Neuronal stem cell (in vitro differentiated cells): ENCODE measurements around the gene CDK5.
"Not testable (repeated sequence)": the region's sequence is repeated elsewhere in the genome, so short reads cannot be mapped to it uniquely, and the experiment has no call there.

ENCODE experiments used
- DNase-seq: peaks from one replicate; pipeline ENCODE4 v3.0.0-alpha.2; 2013; ENCODE audit warnings: low spot score
- H2AFZ ChIP-seq: one replicate; pipeline ENCODE4 v1.6.1; 2013; ENCODE audit warnings: mild to moderate bottlenecking, low read length, inconsistent platforms
- H2AK5ac ChIP-seq: 2 replicates; pipeline ENCODE4 v1.6.1; 2013; ENCODE audit warnings: low read depth, mild to moderate bottlenecking, inconsistent platforms, low read length, moderate library complexity, mixed read lengths
- H2BK120ac ChIP-seq: 2 replicates; pipeline ENCODE4 v1.6.1; 2013; ENCODE audit warnings: low read depth, mild to moderate bottlenecking, inconsistent platforms, low read length, moderate library complexity, mixed read lengths
- H2BK12ac ChIP-seq: one replicate; pipeline ENCODE4 v1.6.1; 2013; ENCODE audit warnings: low read length, inconsistent platforms
- H2BK15ac ChIP-seq: 2 replicates; pipeline ENCODE4 v1.6.1; 2013; ENCODE audit warnings: mild to moderate bottlenecking, low read length, inconsistent platforms, mixed read lengths
- H2BK5ac ChIP-seq: one replicate; pipeline ENCODE4 v1.6.1; 2013; ENCODE audit warnings: inconsistent platforms, mild to moderate bottlenecking, low read length, moderate library complexity
- H3K14ac ChIP-seq: one replicate; pipeline ENCODE4 v1.6.1; 2013; ENCODE audit warnings: low read length, inconsistent platforms
- H3K18ac ChIP-seq: 2 replicates; pipeline ENCODE4 v1.6.1; 2013; ENCODE audit warnings: low read length, inconsistent platforms
- H3K23ac ChIP-seq: 2 replicates; pipeline ENCODE4 v1.6.1; 2013; ENCODE audit warnings: low read depth, mild to moderate bottlenecking, mixed read lengths, low read length, inconsistent platforms; ENCODE audit not compliant: poor library complexity
- H3K27ac ChIP-seq: replicated peaks from 3 replicates; pipeline ENCODE4 v1.5.1; 2013; ENCODE audit warnings: low read length, inconsistent platforms
- H3K27me3 ChIP-seq, 3 experiments: 2 replicates each; pipeline ENCODE4 v1.6.1; 2013; ENCODE audit warnings: low read length in 3 of 3, mild to moderate bottlenecking in 2 of 3, inconsistent platforms in 1 of 3, low read depth in 1 of 3, mixed read lengths in 1 of 3, moderate library complexity in 1 of 3; ENCODE audit not compliant: control insufficient read depth in 3 of 3, insufficient read depth in 3 of 3
- H3K36me3 ChIP-seq, 2 donors: replicated peaks in 1 of 2; 2 replicates each; pipeline ENCODE4 v1.6.1; 2013; ENCODE audit warnings: low read length in 2 of 2; ENCODE audit not compliant: control insufficient read depth in 2 of 2, insufficient read depth in 2 of 2
- H3K4ac ChIP-seq: 2 replicates; pipeline ENCODE4 v1.6.1; 2013; ENCODE audit warnings: inconsistent platforms, mild to moderate bottlenecking, low read length, moderate library complexity
- H3K4me1 ChIP-seq, 2 donors: 1 replicate in 1 of 2; 2 replicates in 1 of 2; pipeline ENCODE4 v1.6.1; 2013; ENCODE audit warnings: low read length in 2 of 2, low read depth in 1 of 2; ENCODE audit not compliant: control insufficient read depth in 2 of 2, insufficient read depth in 1 of 2
- H3K4me2 ChIP-seq: one replicate; pipeline ENCODE4 v1.6.1; 2013; ENCODE audit warnings: mild to moderate bottlenecking, low read length, inconsistent platforms; ENCODE audit not compliant: insufficient read depth, poor library complexity, severe bottlenecking
- H3K4me3 ChIP-seq, 2 donors: 2 replicates each; pipeline ENCODE4 v1.5.1; 2013; ENCODE audit warnings: low read length in 2 of 2, mild to moderate bottlenecking in 2 of 2, inconsistent platforms in 1 of 2, moderate library complexity in 1 of 2
- H3K79me1 ChIP-seq: one replicate; pipeline ENCODE4 v1.6.1; 2013; ENCODE audit warnings: low read depth, mild to moderate bottlenecking, inconsistent platforms, low read length, moderate library complexity
- H3K9ac ChIP-seq: one replicate; pipeline ENCODE4 v1.6.1; 2013; ENCODE audit warnings: mild to moderate bottlenecking, low read depth, low read length, inconsistent platforms; ENCODE audit not compliant: poor library complexity
- H3K9me3 ChIP-seq, 2 donors: replicated peaks in 1 of 2; 2 replicates each; pipeline versions ENCODE3 to v1.6.1; 2013; ENCODE audit warnings: low read length in 2 of 2, mild to moderate bottlenecking in 2 of 2, inconsistent platforms in 1 of 2, low read depth in 1 of 2, mixed read lengths in 1 of 2, moderate library complexity in 1 of 2; ENCODE audit not compliant: control insufficient read depth in 2 of 2, insufficient read depth in 1 of 2
- H4K8ac ChIP-seq: one replicate; pipeline ENCODE4 v1.6.1; 2013; ENCODE audit warnings: low read depth, mild to moderate bottlenecking, inconsistent platforms, low read length, moderate library complexity
- H4K91ac ChIP-seq: one replicate; pipeline ENCODE4 v1.6.1; 2013; ENCODE audit warnings: low read length, low read depth, mild to moderate bottlenecking, inconsistent platforms; ENCODE audit not compliant: poor library complexity
- WGBS, 2 donors: extraction: QIAGEN DNeasy Blood & Tissue Kit; methylation state at CpG; one replicate each; pipeline ENCODE4 v1.1.7; 2013; ENCODE audit warnings: missing lambda C conversion rate in 2 of 2, mixed read lengths in 1 of 2; ENCODE audit not compliant: insufficient read length in 2 of 2, insufficient replicate concordance in 1 of 2; ENCODE audit errors: extremely low coverage in 2 of 2; 5-methylcytosine and 5-hydroxymethylcytosine counted together

Gene CDK5

DNA sequence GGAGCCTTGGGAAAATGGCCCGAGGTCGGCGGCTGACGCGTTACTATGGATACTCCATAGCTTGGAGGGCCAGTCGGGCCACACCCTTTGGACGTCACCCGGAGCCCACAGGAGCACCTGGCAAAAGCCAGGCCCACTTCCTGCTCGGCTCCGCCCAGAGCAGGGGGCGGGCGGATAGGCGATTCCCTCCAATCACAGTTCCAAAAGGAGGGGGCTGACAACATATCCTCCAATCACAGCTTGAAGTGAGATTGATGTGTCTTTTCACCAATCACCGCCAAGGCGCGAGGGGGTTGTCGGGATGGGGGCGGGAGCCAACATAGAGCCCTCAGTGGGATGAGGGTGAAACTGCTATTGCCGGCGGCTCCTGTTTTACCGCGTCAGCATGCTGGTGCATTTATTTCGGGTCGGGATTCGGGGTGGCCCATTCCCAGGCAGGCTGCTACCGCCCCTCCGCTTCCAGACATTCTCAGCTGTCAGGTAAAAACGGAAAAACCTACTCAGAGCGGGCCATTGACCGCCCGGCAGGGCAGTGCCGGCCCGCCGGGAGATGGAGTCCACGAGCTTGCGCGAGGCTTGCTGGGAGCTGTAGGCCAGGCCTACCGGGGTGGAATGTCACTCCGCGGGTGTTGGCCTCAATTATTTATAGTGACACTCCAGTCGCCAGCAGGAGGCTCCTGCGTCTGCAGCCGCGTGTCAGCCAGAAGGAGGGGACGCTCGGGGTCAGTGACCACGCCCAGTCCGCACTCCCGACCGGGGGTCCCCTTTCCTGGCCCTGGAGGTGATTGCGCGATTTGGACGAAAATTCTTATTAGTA, 29.4 kb downstream of the CDK5 start, which contains the start of gene ABCB8:
ABCB8 (plus strand) TSS at position 320 of the 817 bp plus-strand sequence; CDS start at position 386, 66 bp downstream.
- Histone ChIP-seq H2BK15ac (no peak within 1 kb of the TSS), H3K27me3 (no peaks in the 10 kb centered on the region), H2BK12ac (peak within 1 kb of the TSS; percentile 41), H3K79me1 (no peaks in the 10 kb centered on the region), H4K8ac (no peak within 1 kb of the TSS), H4K91ac (no peak within 1 kb of the TSS), H3K4me2 (peak within 1 kb of the TSS; percentile 85), H3K18ac (peak within 1 kb of the TSS; percentile 80), H2BK120ac (no peak within 1 kb of the TSS), H3K4me1 (peaks cover 5 to 13% of the 10 kb centered on the region in 2 donors), H2BK5ac (no peak within 1 kb of the TSS), H2AK5ac (no peak within 1 kb of the TSS), H3K36me3 (peaks cover 0 to 7% of the 10 kb centered on the region in 2 donors), H3K9ac (no peak within 1 kb of the TSS), H2AFZ (peak within 1 kb of the TSS; percentile 94), H3K4ac (no peak within 1 kb of the TSS), H3K14ac (no peak within 1 kb of the TSS), H3K9me3 (no peaks in the 10 kb centered on the region), H3K23ac (peak within 1 kb of the TSS; percentile 73), H3K4me3 (peak within 1 kb of the TSS; percentile 77 to 86), H3K27ac (peak within 1 kb of the TSS; percentile 34)
- WGBS, 2 donors, result no CpG with 5 or more reads among the region's 53 CpGs
- peak; percentile 99 for DNase-seq

DNA sequence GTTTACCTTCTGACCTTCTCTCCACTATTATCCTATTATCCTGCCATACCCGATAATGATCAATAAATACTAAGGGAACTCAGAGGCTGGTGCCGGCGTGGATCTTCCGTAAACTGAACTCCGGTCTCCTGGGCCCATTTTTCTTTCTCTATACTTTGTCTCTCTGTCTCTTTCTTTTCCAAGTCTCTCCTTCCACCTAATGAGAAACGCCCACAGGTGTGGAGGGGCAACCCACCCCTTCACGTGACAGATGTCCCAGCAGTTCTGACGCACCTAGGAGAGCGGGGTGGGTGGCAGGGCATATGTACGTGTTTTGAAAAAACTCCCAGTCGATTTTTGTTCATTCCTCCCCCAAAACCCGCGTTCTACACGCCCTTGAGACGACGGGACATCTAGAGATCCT, 30.0 kb downstream of the CDK5 start:
- not testable (repeated sequence) for H3K14ac ChIP-seq, H3K23ac ChIP-seq, H3K79me1 ChIP-seq, H2BK15ac ChIP-seq, H3K4ac ChIP-seq, H3K36me3 ChIP-seq, H2AK5ac ChIP-seq, H4K8ac ChIP-seq, H3K18ac ChIP-seq, H3K27ac ChIP-seq, H2BK12ac ChIP-seq, H3K9me3 ChIP-seq, H2BK120ac ChIP-seq, DNase-seq, H2BK5ac ChIP-seq, H4K91ac ChIP-seq, H3K9ac ChIP-seq, H3K27me3 ChIP-seq
- H2AFZ ChIP-seq, result peak overlapping the region; percentile 94
- H3K4me3 ChIP-seq, result peak overlapping the region; percentile 70 to 77
- peaks cover 5 to 13% of the 10 kb centered on the region in 2 donors for H3K4me1 ChIP-seq
- WGBS, 2 donors, result no CpG with 5 or more reads among the region's 16 CpGs
- peak overlapping the region; percentile 85 for H3K4me2 ChIP-seq

DNA sequence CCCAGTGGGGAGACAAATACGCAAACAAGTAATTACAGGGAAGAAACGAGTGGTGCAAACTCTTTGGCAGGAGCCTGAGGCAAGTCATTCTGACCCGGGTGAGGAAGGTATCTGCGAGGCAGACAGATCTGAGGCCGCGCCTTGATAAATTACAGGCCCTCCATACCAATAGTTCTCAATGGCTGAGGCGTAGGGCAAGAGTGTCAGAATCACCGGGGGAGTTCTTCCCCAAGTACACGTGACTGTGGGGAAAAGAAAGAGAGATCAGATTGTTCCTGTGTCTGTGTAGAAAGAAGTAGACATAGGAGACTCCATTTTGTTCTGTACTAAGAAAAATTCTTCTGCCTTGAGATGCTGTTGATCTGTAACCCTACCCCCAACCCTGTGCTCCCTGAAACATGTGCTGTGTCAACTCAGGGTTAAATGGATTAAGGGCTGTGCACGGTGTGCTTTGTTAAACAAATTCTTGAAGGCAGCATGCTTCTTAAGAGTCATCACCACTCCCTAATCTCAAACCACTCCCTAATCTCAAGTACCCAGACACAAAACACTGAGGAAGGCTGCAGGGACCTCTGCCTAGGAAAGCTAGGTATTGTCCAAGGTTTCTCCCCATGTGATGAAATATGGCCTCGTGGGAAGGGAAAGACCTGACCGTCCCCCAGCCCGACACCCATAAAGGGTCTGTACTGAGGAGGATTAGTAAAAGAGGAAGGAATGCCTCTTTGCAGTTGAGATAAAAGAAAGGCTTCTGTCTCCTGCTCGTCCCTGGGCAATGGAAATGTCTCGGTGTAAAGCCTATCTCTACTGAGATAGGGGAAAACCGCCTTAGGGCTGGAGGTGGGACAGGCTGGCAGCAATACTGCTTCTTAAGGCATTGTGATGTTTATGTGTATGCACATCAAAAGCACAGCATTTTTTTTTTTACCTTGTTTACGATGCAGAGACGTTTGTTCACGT, 30.6 kb downstream of the CDK5 start:
- no CpG with 5 or more reads among the region's 19 CpGs for whole genome bisulfite sequencing, 2 donors
- peak overlapping the region; percentile 38 for H3K14ac ChIP-seq
- H4K8ac ChIP-seq, H2BK5ac ChIP-seq, H3K4me2 ChIP-seq, H4K91ac ChIP-seq, H3K9ac ChIP-seq, H3K4ac ChIP-seq, H3K18ac ChIP-seq, H2BK12ac ChIP-seq, H2BK15ac ChIP-seq, H3K27me3 ChIP-seq, H3K79me1 ChIP-seq, H2BK120ac ChIP-seq, H2AK5ac ChIP-seq, H3K9me3 ChIP-seq, H3K23ac ChIP-seq, H3K36me3 ChIP-seq, DNase-seq: not testable (repeated sequence)
- H2AFZ ChIP-seq, result peak overlapping the region; percentile 94
- H3K27ac ChIP-seq, result peak overlapping the region; percentile 5
- peaks cover 5 to 13% of the 10 kb centered on the region in 2 donors for H3K4me1 ChIP-seq
- H3K4me3 ChIP-seq, result peak overlapping the region in 1 of 2 donors; percentile 77
